ENCODE results near the gene GPBAR1.
"Not testable (repeated sequence)": the region's sequence is repeated elsewhere in the genome, so short reads cannot be mapped to it uniquely, and the experiment has no call there.

GPBAR1 gene

GRCh38 chr2:218290316-218291261 is 29.8 kb downstream of the GPBAR1 start:
- no peak for DNase-seq

GRCh38 chr2:218291318-218292047 is 30.7 kb downstream of the GPBAR1 start:
- DNase-seq = no peak

- peak; percentile 79 for DNase-seq
Measured at GRCh38 chr2:218292048-218293014, 31.5 kb downstream of the GPBAR1 start, which contains the start of gene TMBIM1. Gene TMBIM1, minus strand, starts transcription at chr2:218292503. Its CDS starts 10,362 bp downstream, at chr2:218282141.

GRCh38 chr2:218293715-218294429 is 33.1 kb downstream of the GPBAR1 start:
- DNase-seq = no peak

GRCh38 chr2:218294430-218295022 is 33.7 kb downstream of the GPBAR1 start:
- no peak for DNase-seq

GRCh38 chr2:218295029-218295428 is 34.2 kb downstream of the GPBAR1 start:
- peak; percentile 47 for DNase-seq

GRCh38 chr2:218296200-218296599 is 35.4 kb downstream of the GPBAR1 start:
- no peak for DNase-seq

GRCh38 chr2:218296847-218297246 is 36.0 kb downstream of the GPBAR1 start:
- DNase-seq = no peak

- no peak for DNase-seq
Measured at GRCh38 chr2:218298314-218298875, 37.6 kb downstream of the GPBAR1 start.

GRCh38 chr2:218300141-218300540 is 39.3 kb downstream of the GPBAR1 start:
- no peak for DNase-seq

- DNase-seq = peak; percentile 89
Measured at GRCh38 chr2:218301176-218301819, 40.5 kb downstream of the GPBAR1 start.

- no peak for DNase-seq
Measured at GRCh38 chr2:218305383-218305782, 44.6 kb downstream of the GPBAR1 start.

- no peak for DNase-seq
Measured at GRCh38 chr2:218306184-218306920, 45.5 kb downstream of the GPBAR1 start.

- no peak for DNase-seq
Measured at GRCh38 chr2:218307415-218308090, 46.7 kb downstream of the GPBAR1 start.

- DNase-seq = no peak
Measured at GRCh38 chr2:218310853-218311540, 50.2 kb downstream of the GPBAR1 start.

GRCh38 chr2:218311541-218312266 is 50.9 kb downstream of the GPBAR1 start:
- DNase-seq = not testable (repeated sequence)

- DNase-seq = no peak
Measured at GRCh38 chr2:218312267-218312756, 51.5 kb downstream of the GPBAR1 start.

- no peak for DNase-seq
Measured at GRCh38 chr2:218313356-218313755, 52.5 kb downstream of the GPBAR1 start.

All from DMS53 (cell line).